Ishikawa (cell line): ENCODE measurements around the gene PKD2.

Experiments
- EGR1 ChIP-seq: IDR thresholded peaks from 2 replicates; pipeline ENCODE4 v1.6.1; 2012
- USF1 ChIP-seq: IDR thresholded peaks from 2 replicates; pipeline ENCODE4 v1.6.1; 2012

GRCh38 chr4:88005076-88005475, 2.4 kb upstream of the PKD2 start:
- TF ChIP-seq EGR1 (no peak), USF1 (no peak)
